ENCODE data around the gene F13B. TPM values are rescaled to one million over a fixed set of nuclear protein-coding genes. Genes with fewer than 3 reads are reported as not detected.
"Not testable (repeated sequence)": the region's sequence is repeated elsewhere in the genome, so short reads cannot be mapped to it uniquely, and the experiment has no call there.

The F13B gene
- total RNA-seq, 1 donor from 2014 or later, result not detected

DNA sequence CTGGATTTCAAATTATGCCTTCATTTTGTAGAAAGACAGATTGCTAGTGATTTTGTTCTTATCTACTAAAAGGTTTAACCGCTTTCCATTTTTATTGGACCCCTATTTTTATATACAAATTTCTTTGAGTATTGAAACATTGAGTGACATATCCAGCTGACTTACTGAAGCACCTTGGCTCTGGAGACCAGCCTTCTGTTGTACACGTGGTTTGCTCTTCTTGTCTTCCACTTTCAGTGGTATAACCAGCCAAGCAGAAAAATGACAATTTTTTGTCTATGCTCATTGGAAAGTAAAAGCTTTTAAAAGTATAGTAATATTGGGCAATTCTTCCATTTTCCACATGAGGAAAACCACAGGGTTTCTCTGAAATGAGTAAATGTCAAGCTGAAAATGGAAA is 4.4 kb downstream of the F13B start:
- intact Hi-C loops (cut with DNase I), result no loop called here
- DNase-seq, result no peak
- ATAC-seq (ENCODE audit: poor library complexity), result no peak

DNA sequence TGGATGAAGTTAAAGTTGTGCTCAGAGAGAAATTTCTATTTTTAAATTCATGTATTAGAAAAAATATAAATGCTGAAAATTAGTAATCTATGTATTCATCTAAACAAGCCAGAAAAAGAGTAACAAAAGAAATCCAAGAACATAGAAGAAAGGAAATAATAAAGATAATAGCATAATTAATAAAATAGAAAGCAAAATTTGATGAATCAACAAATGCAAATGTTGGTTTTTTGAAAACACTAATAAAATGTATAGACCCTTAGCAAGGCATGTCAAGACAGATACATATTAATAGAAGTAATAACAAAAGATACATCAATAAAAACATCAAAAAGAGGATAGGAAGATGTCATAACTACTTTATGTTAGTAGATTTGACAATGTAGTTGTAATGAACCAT is 18.0 kb downstream of the F13B start:
- DNase-seq (no peak), ATAC-seq (ENCODE audit: poor library complexity) (no peak)
- intact Hi-C loops (cut with DNase I), result no loop called here

DNA sequence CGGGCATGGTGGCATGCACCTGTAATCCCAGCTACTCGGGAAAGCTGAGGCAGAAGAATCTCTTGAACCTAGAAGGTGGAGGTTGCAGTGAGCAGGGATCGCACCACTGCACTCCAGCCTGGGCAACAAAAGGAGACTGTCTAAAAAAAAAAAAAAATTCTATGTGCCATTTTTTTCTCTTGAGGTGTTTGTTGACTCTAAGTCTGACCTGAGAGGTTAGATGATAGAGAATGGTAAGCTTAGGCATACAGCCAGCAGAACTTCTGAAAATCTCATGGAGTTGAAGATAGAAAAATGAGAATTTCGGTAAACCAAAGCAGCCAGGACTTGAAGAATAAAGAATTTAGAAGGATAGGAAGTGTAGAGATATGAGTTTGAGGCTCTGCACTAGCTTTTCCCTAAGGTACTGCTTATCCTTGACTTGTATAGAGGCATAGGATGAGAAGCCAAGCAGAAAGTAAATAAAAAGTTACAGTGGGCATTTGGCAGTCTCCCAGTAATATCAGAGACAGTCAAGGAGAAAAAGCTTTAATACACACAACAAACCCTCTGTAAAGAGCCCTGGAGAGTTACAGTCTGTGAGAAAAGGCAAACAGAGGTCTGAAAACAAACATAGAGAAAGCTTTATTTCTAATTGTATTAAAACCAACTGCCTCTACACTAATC is 24.3 kb downstream of the F13B start:
- intact Hi-C loops (cut with DNase I), result no loop called here
- DNase-seq, result no peak
- ATAC-seq (ENCODE audit: poor library complexity), result no peak

GRCh38 chr1:197041486-197042353 is 25.3 kb downstream of the F13B start:
- ATAC-seq (ENCODE audit: poor library complexity) (no peak), DNase-seq (no peak)
- intact Hi-C loops (cut with DNase I), result no loop called here

DNA sequence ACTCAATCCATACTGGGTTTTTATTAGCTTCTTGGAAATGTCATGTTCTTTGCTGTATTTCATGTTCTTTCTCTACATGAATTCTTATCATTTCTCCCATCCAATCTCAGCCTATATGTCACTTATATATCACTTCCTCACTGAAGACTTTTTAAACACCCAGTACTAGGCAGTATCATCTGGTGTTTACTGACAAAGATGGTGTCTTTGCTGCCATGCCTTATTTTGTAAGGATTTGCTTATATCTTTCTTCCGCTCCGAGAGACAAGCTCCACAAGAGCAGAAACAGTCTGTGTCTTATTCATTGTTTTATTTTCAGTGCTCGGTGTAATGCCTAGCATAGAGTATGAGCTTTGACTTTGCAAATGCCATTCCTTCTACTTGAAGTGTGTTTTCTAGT is 30.2 kb downstream of the F13B start:
- intact Hi-C loops (cut with DNase I), result no loop called here
- ATAC-seq (ENCODE audit: poor library complexity) (no peak), DNase-seq (no peak)

DNA sequence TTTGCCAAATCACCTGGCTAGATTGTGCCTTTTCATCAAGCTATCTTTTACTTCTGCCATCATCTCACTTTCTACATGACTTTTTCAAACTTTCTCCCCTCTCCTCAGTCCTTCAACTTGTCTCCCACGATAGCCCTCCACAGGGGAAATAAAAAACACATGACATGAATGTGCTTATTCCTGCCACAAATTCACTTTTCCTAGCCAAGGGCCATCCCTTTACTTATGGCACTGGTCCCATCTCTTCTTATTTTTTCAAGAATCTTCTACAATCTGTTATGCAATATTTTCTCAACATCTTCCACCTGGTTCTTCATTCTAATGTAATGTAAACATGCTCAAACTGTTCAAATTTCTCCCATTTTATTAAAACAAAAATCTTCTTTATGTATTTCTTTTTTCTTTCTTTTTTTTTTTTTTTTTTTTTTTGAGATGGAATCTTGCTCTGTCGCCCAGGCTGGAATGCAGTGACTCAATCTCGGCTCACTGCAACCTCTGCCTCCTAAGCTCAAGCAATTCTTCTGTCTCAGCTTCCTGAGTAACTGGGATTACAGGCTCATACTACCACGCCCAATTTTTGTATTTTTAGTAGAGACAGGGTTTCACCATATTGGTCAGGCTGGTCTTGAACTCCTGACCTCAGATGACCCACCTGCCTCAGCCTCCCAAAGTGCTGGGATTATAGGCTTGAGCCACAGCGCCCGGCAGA is 32.3 kb downstream of the F13B start:
- DNase-seq; intact Hi-C loops (cut with DNase I); ATAC-seq (ENCODE audit: poor library complexity): not testable (repeated sequence)

DNA sequence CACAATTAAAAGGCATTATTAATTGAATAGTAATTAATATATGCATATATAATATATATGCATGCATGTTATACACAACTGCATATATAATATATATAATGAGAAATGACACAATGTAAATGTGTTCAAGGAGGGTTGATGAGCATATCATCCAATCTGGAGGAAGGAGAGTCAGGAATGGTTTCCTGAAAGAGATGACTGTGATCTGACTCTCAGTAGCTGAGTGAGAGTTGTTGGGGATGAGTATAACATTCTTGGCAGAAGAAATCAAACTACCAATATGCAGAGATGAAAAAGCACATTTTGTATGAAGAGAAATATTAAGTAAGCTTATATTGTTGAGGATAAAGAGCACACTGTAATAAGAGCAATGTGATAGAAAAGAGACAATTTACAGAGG is 37.3 kb downstream of the F13B start:
- intact Hi-C loops (cut with DNase I), result no loop called here
- DNase-seq (no peak), ATAC-seq (ENCODE audit: poor library complexity) (no peak)

DNA sequence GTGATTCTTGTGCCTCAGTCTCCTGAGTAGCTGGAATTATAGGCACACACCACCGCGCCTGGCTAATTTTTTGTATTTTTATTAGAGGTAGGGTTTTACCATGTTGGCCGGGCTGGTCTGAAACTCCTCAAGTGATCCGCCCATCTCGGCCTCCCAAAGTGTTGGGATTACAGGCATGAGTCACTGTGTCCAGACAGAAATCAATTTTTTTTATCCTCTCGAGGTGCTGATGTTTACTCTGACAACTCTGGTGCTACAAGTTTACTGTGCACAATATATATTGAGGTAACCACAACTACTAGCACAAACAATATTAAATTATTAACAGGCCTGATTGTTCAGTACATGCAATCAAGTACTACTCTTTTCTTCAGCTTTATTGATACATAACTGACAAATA is 39.7 kb downstream of the F13B start:
- intact Hi-C loops (cut with DNase I), result no loop called here
- DNase-seq (no peak), ATAC-seq (ENCODE audit: poor library complexity) (no peak)

GRCh38 chr1:197024460-197024859 is 42.6 kb downstream of the F13B start:
- intact Hi-C loops (cut with DNase I), result no loop called here
- DNase-seq, result no peak
- ATAC-seq (ENCODE audit: poor library complexity), result no peak

DNA sequence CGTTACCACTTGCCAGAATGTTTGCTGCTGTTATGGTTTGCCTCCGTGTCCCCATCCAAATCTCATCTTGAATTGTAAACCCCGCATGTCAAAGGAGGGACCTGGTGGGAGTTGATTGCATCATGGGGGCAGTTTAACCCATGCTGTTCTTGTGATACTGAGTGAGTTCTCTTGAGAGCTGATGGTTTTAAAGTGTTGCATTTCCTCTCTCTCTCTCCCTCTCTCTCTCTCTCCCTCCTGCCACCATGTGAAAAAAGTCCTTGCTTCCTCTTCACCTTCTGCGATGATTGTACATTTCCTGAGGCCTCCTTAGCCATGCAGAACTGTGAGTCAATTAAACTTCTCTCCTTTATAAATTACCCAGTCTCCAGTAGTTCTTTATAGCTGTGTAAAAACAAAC is 45.3 kb downstream of the F13B start:
- intact Hi-C loops (cut with DNase I), result no loop called here
- no peak for DNase-seq
- no peak for ATAC-seq (ENCODE audit: poor library complexity)

DNA sequence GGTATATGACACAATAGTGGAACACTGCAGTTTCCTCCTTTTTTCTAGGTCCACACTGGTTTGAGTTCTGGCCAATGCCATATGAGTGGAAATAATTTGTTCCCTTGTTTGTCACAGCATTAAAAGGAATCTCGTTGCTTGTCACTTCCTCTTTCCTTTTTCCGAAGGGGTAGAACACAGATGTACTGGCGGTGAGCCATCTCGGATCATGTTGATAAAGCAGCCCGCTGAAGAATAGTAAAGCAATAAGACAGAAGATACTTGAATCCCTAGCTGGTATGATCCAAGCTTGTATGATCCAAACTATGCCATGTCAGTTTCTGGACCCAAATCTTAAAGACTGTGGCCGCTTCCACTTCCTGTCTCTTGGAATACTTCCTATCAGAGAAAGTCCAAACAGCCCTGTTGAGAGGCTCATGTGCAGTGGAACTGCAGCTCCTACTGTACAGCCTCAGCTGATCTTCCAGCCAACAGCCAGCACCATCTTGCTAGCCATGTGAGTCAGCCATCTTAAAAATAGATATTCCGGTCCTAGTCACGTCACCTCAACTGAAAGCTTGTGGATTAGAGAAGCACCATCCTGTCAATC is 49.4 kb downstream of the F13B start:
- DNase-seq (no peak), ATAC-seq (ENCODE audit: poor library complexity) (no peak)
- intact Hi-C loops (cut with DNase I), result no loop called here

DNA sequence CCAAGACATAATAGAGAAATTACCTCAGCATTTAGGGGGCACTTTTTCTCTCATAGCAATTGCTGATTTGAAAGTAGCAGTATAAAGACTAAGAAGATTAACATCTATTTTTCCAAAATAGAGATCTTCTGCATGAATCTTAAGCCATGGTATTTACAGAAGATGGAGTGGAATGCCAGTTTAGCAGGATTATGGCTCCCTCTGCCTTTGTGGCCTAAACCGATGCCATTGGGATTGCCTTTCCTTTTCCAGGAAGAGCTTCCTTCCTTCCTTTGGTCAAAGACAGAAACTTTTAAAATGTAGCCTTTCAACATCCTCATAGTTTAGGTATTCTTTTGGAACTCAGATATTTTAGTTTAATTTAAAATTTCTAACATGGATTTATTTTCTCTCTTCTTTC is 50.3 kb downstream of the F13B start:
- DNase-seq (no peak), ATAC-seq (ENCODE audit: poor library complexity) (no peak)
- intact Hi-C loops (cut with DNase I), result no loop called here

DNA sequence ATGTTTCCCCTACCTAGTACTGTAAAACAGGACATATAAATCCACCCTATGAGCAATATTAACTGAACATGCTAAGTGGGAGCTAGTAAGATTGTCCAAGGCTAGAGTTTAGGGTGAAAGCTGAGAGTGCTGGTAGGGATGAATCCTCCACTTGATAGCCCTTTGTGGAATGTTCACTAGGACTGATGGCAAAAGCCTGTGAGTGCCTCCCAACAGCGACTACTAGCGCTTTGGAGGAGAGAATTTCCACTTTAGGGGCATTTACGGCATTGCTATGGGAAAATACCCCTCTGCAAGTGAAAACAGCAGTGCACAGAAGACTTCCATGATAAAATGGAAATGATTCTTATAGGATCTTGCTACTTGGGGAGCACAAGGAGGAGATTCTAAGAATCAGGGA is 53.8 kb downstream of the F13B start:
- DNase-seq (no peak), ATAC-seq (ENCODE audit: poor library complexity) (no peak)
- intact Hi-C loops (cut with DNase I), result no loop called here

GRCh38 chr1:197011614-197012013 is 55.4 kb downstream of the F13B start:
- DNase-seq (no peak), ATAC-seq (ENCODE audit: poor library complexity) (no peak)
- intact Hi-C loops (cut with DNase I), result no loop called here

DNA sequence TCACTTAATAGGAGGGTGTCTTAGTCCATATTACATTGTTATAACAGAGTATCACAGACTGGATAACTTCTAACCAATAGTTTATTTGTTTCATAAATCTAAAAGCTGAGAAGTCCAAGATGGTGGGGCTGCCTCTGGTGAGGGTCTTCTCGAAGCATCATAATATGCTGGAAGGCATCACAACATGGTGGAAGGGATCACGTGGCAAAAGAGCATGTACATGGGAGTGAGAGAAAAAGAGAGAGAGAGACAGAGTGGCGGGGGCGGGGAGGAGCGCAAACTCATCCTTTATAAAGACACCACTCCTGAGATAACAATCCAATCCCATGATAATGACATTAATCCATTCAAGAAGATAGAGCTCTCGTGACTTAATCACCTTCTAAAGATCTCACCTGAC is 58.2 kb downstream of the F13B start:
- DNase-seq (no peak), ATAC-seq (ENCODE audit: poor library complexity) (no peak)
- intact Hi-C loops (cut with DNase I), result no loop called here

DNA sequence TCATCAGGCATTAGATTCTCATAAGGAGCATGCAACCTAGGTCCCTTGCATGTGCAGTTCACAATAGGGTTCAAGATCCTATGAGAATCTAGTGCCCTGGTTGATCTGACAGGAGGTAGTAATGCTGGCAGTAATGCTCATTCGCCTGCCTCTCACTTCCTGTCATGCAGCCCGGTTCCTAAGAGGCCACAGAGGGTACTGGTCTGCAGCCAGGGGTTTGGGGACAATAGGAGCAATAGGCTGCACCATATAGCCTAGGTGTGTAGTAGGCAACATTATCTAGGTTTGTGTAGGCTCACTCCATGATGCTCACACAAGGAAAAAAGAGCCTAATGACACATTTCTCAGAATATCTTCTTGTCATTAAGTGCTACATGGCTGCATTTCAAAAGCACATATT is 63.9 kb downstream of the F13B start:
- DNase-seq, result no peak
- intact Hi-C loops (cut with DNase I), result no loop called here
- ATAC-seq (ENCODE audit: poor library complexity), result no peak

GRCh38 chr1:197001828-197002227 is 65.2 kb downstream of the F13B start:
- ATAC-seq (ENCODE audit: poor library complexity), result no peak
- intact Hi-C loops (cut with DNase I), result no loop called here
- DNase-seq, result no peak

- DNase-seq (no peak), ATAC-seq (ENCODE audit: poor library complexity) (no peak)
- intact Hi-C loops (cut with DNase I), result no loop called here
These were observed 69.6 kb downstream of the F13B start for GRCh38 chr1:196997423-196997822.

DNA sequence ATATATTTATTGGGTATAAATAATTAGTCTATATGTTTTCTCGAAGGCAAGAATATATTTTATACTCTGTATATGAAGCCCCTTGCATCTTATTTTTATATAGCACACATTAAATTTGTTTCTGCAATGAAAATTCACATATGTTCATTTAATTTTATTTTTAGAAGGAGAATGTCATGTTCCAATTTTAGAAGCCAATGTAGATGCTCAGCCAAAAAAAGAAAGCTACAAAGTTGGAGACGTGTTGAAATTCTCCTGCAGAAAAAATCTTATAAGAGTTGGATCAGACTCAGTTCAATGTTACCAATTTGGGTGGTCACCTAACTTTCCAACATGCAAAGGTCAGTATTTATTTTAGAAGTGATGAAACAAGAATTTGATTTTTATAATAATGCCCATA is 73.1 kb downstream of the F13B start:
- DNase-seq, result no peak
- intact Hi-C loops (cut with DNase I), result no loop called here
- no peak for ATAC-seq (ENCODE audit: poor library complexity)
